GM12878 (cell line): Measurements from ENCODE around the gene SPRED3. TPM values are rescaled to one million over a fixed set of nuclear protein-coding genes. Genes with fewer than 3 reads are reported as not detected.
A peak's percentile ranks its signal among the peaks of the same experiment; 100 is the strongest.

Source experiments
- ATAC-seq: fragments of 200-7000 bp; cut with Tn5 transposase; 3 replicates; pipeline ENCODE4 v1.9.1; 2020; ENCODE audit warnings: mild to moderate bottlenecking, moderate library complexity
- BruUV-seq: library from RNA; stranded (reverse); fragments of 400-500 nt; replicated peaks from 2 replicates; lab custom pipeline; 2021; lab: Mats Ljungman, UMichigan
- CTCF ChIA-PET: fragments of 300-600 bp; sonication (Branson Sonifier 250); formaldehyde crosslinking; extraction: SDS; loops from one replicate; lab custom pipeline; 2021; ENCODE audit warnings: inconsistent platforms; lab: Yijun Ruan, JAX
- POLR2A ChIA-PET: fragments of 350-600 bp; formaldehyde crosslinking; extraction: SDS; loops from one replicate; lab custom pipeline; 2021; ENCODE audit warnings: inconsistent platforms; lab: Charles Lee
- RAD21 ChIA-PET: fragments of 300-600 bp; sonication (Branson Sonifier 250); formaldehyde crosslinking; loops from one replicate; lab custom pipeline; 2023; ENCODE audit warnings: antibody characterized with exemption; ENCODE audit not compliant: unreplicated experiment; lab: Charles Lee
- SMC1A ChIA-PET: fragments of 300-600 bp; sonication (Branson Sonifier 250); formaldehyde crosslinking; loops from one replicate; lab custom pipeline; 2023; ENCODE audit not compliant: unreplicated experiment, uncharacterized antibody; lab: Charles Lee
- DNase-seq: peaks from one replicate; pipeline ENCODE4 v3.0.0-alpha.2; 2011; ENCODE audit warnings: low read depth, low spot score
- FAIRE-seq: peaks from 3 replicates; lab custom pipeline; 2011; peaks lifted over from hg19 to GRCh38; lab: Jason Lieb, UNC
- H2AFZ ChIP-seq: 2 replicates; pipeline ENCODE4 v1.6.0; 2011; ENCODE audit warnings: low read depth, low read length, control low read depth; ENCODE audit not compliant: control insufficient read depth
- H3K27ac ChIP-seq: 2 replicates; pipeline ENCODE4 v1.5.1; 2011; ENCODE audit warnings: control low read depth; ENCODE audit not compliant: control insufficient read depth, insufficient read depth
- H3K27me3 ChIP-seq, 2 experiments: replicated peaks in 1 of 2; 2 replicates each; pipeline versions ENCODE4 v1.6.0 to v1.6.1; 2011; ENCODE audit warnings: low read length in 1 of 2; ENCODE audit not compliant: control insufficient read depth in 2 of 2, insufficient read depth in 2 of 2
- H3K36me3 ChIP-seq, 2 experiments: 2 replicates each; pipeline ENCODE4 v1.5.1; 2011; ENCODE audit warnings: low read length in 1 of 2; ENCODE audit not compliant: control insufficient read depth in 2 of 2, insufficient read depth in 2 of 2
- H3K4me1 ChIP-seq: 2 replicates; pipeline ENCODE4 v1.6.1; 2011; ENCODE audit warnings: mild to moderate bottlenecking, low read length, moderate library complexity, mixed read lengths; ENCODE audit not compliant: control insufficient read depth, insufficient read depth
- H3K4me2 ChIP-seq: 2 replicates; pipeline ENCODE4 v1.6.0; 2011; ENCODE audit warnings: control low read depth; ENCODE audit not compliant: control insufficient read depth, insufficient read depth
- H3K4me3 ChIP-seq: fragments of 200-600 bp; sonication (generic); 2 replicates; pipeline ENCODE4 v1.5.1; 2016
- H3K79me2 ChIP-seq: 2 replicates; pipeline ENCODE4 v1.6.0; 2011; ENCODE audit warnings: low read length; ENCODE audit not compliant: control insufficient read depth, insufficient read depth
- H3K9ac ChIP-seq: 2 replicates; pipeline ENCODE4 v1.8.0; 2011; ENCODE audit warnings: low read length, control low read depth, mixed read lengths; ENCODE audit not compliant: control insufficient read depth, insufficient read depth
- H3K9me3 ChIP-seq: replicated peaks from 3 replicates; pipeline ENCODE4 v1.5.1; 2011; ENCODE audit warnings: mild to moderate bottlenecking, low read length; ENCODE audit not compliant: control insufficient read depth, insufficient read depth
- H4K20me1 ChIP-seq: 2 replicates; pipeline ENCODE4 v1.6.0; 2011; ENCODE audit not compliant: control insufficient read depth, insufficient read depth
- ASH2L ChIP-seq: fragments of 300-600, 200-600 bp; sonication (generic); IDR thresholded peaks from 2 replicates; pipeline ENCODE4 v1.6.1; 2017; ENCODE audit warnings: low read depth, mild to moderate bottlenecking, borderline replicate concordance
- BACH1 ChIP-seq: fragments of 450-650 bp; IDR thresholded peaks from 2 replicates; pipeline ENCODE4 v1.6.1; 2017; ENCODE audit warnings: mild to moderate bottlenecking, borderline replicate concordance
- CREB1 ChIP-seq: IDR thresholded peaks from 2 replicates; pipeline ENCODE4 v1.6.1; 2012; ENCODE audit warnings: low read depth, mild to moderate bottlenecking, inconsistent platforms
- IKZF2 ChIP-seq, 2 experiments: fragments of 450-650 bp; IDR thresholded peaks; 2 replicates each; pipeline ENCODE4 v1.6.1; 2017; ENCODE audit warnings: mild to moderate bottlenecking in 2 of 2, moderate library complexity in 2 of 2
- KDM1A ChIP-seq: fragments of 200-600 bp; sonication (generic); IDR thresholded peaks from 2 replicates; pipeline ENCODE4 v1.6.1; 2016; ENCODE audit warnings: borderline replicate concordance
- MEF2A ChIP-seq: IDR thresholded peaks from 2 replicates; pipeline ENCODE4 v1.6.1; 2011; ENCODE audit warnings: low read depth, mild to moderate bottlenecking, low read length, moderate library complexity; ENCODE audit not compliant: insufficient read depth
- MTA2 ChIP-seq: fragments of 450-650 bp; IDR thresholded peaks from 2 replicates; pipeline ENCODE4 v1.6.1; 2016; ENCODE audit warnings: low read depth, mild to moderate bottlenecking, moderate library complexity
- PAX5 ChIP-seq: IDR thresholded peaks from 2 replicates; pipeline ENCODE4 v1.6.1; 2011; ENCODE audit warnings: low read depth, low read length, borderline replicate concordance
- PAX8 ChIP-seq: fragments of 450-650 bp; IDR thresholded peaks from 2 replicates; pipeline ENCODE4 v1.6.1; 2017; ENCODE audit warnings: mild to moderate bottlenecking, moderate library complexity
- RAD51 ChIP-seq: fragments of 450-650 bp; IDR thresholded peaks from 2 replicates; pipeline ENCODE4 v1.6.1; 2016; ENCODE audit warnings: moderate library complexity, mild to moderate bottlenecking, inconsistent platforms
- SPI1 ChIP-seq: IDR thresholded peaks from 2 replicates; pipeline ENCODE4 v1.6.1; 2011; ENCODE audit warnings: low read depth, mild to moderate bottlenecking, low read length, moderate library complexity, borderline replicate concordance; ENCODE audit not compliant: insufficient read depth
- TARDBP ChIP-seq: IDR thresholded peaks from 2 replicates; pipeline ENCODE4 v1.6.1; 2016; ENCODE audit warnings: borderline replicate concordance
- WGBS: methylation state at CpG from one replicate; pipeline ENCODE4 v1.1.6; 2016; ENCODE audit warnings: low lambda C conversion rate; ENCODE audit not compliant: insufficient replicate concordance, insufficient coverage; ENCODE audit errors: missing lambda C conversion rate; 5-methylcytosine and 5-hydroxymethylcytosine counted together
- in situ Hi-C: fragments of 300-500 bp; cut with MboI; formaldehyde crosslinking; loops from 9 replicates; pipeline ENCODE4 v1.14.3; 2018; ENCODE audit warnings: mixed read lengths
- intact Hi-C: fragments of 100-400 bp; cut with micrococcal nuclease; formaldehyde crosslinking; loops from one replicate; pipeline ENCODE4 v1.14.2; 2022; ENCODE audit not compliant: unreplicated experiment
- polyA plus RNA-seq, 11 experiments: library from polyadenylated mRNA; depleted of rRNA in 4 of 11; unstranded in 6 of 11; stranded (reverse) in 5 of 11; fragments of >200 nt; fragmentation: Nextera tagmentation in 4 of 11; fragmentation: Illumina TruSeq in 1 of 11; extraction: Ambion mirVana in 4 of 11; extraction: Trizol in 1 of 11; gene quantifications; 1 replicate in 1 of 11; 2 replicates in 10 of 11; pipeline versions ENCODE4 v1.2.1 to v1.2.3, GENCODE V29; 2011 to 2016; ENCODE audit warnings: inconsistent platforms in 2 of 11, missing spikeins in 2 of 11, low read depth in 1 of 11
- total RNA-seq, 4 experiments: library from RNA; depleted of rRNA in 3 of 4; stranded (reverse); fragments of >200 nt in 3 of 4; fragmentation: Illumina TruSeq in 1 of 4; extraction: Trizol in 1 of 4; gene quantifications; 2 replicates each; pipeline versions ENCODE4 v1.2.1 to v1.2.3, GENCODE V29; 2013 to 2021
- TF ChIP-seq, protein P1 (sequence below): IDR thresholded peaks from 2 replicates; pipeline ENCODE4 v1.6.1; 2012; ENCODE audit warnings: mild to moderate bottlenecking, low read depth, low read length
- TF ChIP-seq, protein P2 (sequence below): IDR thresholded peaks from 2 replicates; pipeline ENCODE4 v1.6.1; 2012; ENCODE audit warnings: low read depth, low read length, improper control_type of control experiment

The SPRED3 gene
- total and polyA plus RNA-seq, 10 of the 15 experiments (the other 5 are each of a cell fraction or from before 2014, with no cell fraction given) = 0.09 to 1.5 (median 0.31) TPM; not detected in 2

DNA sequence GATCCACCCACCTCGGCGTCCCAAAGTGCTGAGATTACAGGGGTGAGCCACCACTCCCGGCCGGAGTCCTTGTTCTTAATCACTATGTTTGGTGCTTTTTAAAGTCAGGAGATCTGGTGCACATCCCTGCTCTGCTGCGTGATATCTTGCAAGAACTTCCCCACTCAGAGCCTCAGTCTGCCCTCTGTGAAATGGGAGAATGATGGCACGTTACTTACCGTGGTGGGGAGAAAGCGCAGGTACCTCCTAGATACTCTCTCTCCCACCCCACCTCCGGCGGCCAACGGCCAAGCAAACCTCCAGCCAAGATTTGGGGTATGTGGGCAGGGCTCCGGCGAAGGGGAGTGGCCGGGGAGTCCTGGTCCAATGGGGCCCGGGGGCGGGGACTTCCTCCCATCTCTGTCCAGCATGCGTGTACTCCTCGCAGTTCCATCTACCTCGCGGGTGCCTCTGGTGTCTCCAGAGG, 44.8 kb downstream of the SPRED3 start, which contains the start of gene RYR1:
Gene RYR1, plus strand, starts transcription at position 424 of the 466 bp plus-strand sequence. CDS start 139 bp downstream, outside the sequence.
- Histone ChIP-seq H2AFZ (peak within 1 kb of the TSS; percentile 31; the same call in 1 of the 2 replicates), H3K27me3 (no peaks in the 10 kb centered on the region), H3K4me3 (no peak within 1 kb of the TSS), H3K27ac (no peak within 1 kb of the TSS)
- in situ Hi-C loops = no loop called here
- RAD21 ChIA-PET = no interaction called here
- TF ChIP-seq IKZF2 (IDR thresholded peaks at IDR 0.05) (no peak), CREB1 (no peak), ASH2L (no peak), BACH1 (no peak), RAD51 (no peak), KDM1A (no peak), MEF2A (no peak), SPI1 (peak; percentile 16; the same call in 1 of the 2 replicates), PAX5 (no peak), MTA2 (no peak), TARDBP (no peak), PAX8 (no peak)
- TF ChIP-seq, protein P1, sequence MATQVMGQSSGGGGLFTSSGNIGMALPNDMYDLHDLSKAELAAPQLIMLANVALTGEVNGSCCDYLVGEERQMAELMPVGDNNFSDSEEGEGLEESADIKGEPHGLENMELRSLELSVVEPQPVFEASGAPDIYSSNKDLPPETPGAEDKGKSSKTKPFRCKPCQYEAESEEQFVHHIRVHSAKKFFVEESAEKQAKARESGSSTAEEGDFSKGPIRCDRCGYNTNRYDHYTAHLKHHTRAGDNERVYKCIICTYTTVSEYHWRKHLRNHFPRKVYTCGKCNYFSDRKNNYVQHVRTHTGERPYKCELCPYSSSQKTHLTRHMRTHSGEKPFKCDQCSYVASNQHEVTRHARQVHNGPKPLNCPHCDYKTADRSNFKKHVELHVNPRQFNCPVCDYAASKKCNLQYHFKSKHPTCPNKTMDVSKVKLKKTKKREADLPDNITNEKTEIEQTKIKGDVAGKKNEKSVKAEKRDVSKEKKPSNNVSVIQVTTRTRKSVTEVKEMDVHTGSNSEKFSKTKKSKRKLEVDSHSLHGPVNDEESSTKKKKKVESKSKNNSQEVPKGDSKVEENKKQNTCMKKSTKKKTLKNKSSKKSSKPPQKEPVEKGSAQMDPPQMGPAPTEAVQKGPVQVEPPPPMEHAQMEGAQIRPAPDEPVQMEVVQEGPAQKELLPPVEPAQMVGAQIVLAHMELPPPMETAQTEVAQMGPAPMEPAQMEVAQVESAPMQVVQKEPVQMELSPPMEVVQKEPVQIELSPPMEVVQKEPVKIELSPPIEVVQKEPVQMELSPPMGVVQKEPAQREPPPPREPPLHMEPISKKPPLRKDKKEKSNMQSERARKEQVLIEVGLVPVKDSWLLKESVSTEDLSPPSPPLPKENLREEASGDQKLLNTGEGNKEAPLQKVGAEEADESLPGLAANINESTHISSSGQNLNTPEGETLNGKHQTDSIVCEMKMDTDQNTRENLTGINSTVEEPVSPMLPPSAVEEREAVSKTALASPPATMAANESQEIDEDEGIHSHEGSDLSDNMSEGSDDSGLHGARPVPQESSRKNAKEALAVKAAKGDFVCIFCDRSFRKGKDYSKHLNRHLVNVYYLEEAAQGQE = peak; percentile 62; the same call in 1 of the 2 replicates
- TF ChIP-seq, protein P2, sequence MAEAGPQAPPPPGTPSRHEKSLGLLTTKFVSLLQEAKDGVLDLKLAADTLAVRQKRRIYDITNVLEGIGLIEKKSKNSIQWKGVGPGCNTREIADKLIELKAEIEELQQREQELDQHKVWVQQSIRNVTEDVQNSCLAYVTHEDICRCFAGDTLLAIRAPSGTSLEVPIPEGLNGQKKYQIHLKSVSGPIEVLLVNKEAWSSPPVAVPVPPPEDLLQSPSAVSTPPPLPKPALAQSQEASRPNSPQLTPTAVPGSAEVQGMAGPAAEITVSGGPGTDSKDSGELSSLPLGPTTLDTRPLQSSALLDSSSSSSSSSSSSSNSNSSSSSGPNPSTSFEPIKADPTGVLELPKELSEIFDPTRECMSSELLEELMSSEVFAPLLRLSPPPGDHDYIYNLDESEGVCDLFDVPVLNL = no peak
- TF ChIP-seq, all 136 proteins: peak for 2
- intact Hi-C loops = no loop called here
- SMC1A ChIA-PET = no interaction called here
- ATAC-seq (peak; percentile 83), DNase-seq (no peak), FAIRE-seq (no peak)
- no TSS peak for BruUV-seq
- no peaks in the 10 kb centered on the region for H3K9me3 ChIP-seq
- POLR2A ChIA-PET = no interaction called here
- no peaks in the 10 kb centered on the region for H3K79me2 ChIP-seq
- H3K9ac ChIP-seq = no peak within 1 kb of the TSS
- H3K36me3 ChIP-seq = no peaks in the 10 kb centered on the region
- peak within 1 kb of the TSS; percentile 38; the same call in 1 of the 2 replicates for H3K4me2 ChIP-seq
- 15% methylated on average over 20 of the region's 20 CpGs for WGBS
- H3K4me1 ChIP-seq = no peaks in the 10 kb centered on the region
- no peaks in the 10 kb centered on the region for H4K20me1 ChIP-seq
- CTCF ChIA-PET = no interaction called here
